GM23338 (cell line): ENCODE data around the gene SLC16A5. TPM values are rescaled to one million over a fixed set of nuclear protein-coding genes. Genes with fewer than 3 reads are reported as not detected.
A peak's percentile ranks its signal among the peaks of the same experiment; 100 is the strongest.

Experiments
- ATAC-seq: fragments of 200-7000 bp; cut with Tn5 transposase; 3 replicates; pipeline ENCODE4 v1.9.1; 2020
- DNase-seq: peaks from one replicate; pipeline ENCODE4 v3.0.0-alpha.2; 2015; ENCODE audit warnings: low spot score
- H2AFZ ChIP-seq: fragments of 200-600 bp; sonication (generic); 2 replicates; pipeline ENCODE4 v1.8.0; 2016; ENCODE audit warnings: antibody characterized with exemption, mild to moderate bottlenecking, moderate library complexity
- H3F3A ChIP-seq: fragments of 200-600 bp; sonication (generic); replicated peaks from 2 replicates; pipeline ENCODE4 v1.8.0; 2017; ENCODE audit warnings: antibody characterized with exemption, mixed run types, low read depth
- H3K27ac ChIP-seq: fragments of 200-600 bp; sonication (generic); 2 replicates; pipeline ENCODE4 v1.6.1; 2016; ENCODE audit warnings: low read depth
- H3K27me3 ChIP-seq: fragments of 200-600 bp; sonication (generic); 2 replicates; pipeline ENCODE4 v1.8.0; 2016; ENCODE audit warnings: mild to moderate bottlenecking, mixed run types, moderate library complexity; ENCODE audit not compliant: insufficient read depth
- H3K36me3 ChIP-seq: fragments of 200-600 bp; sonication (generic); 2 replicates; pipeline ENCODE4 v1.8.0; 2016; ENCODE audit warnings: mild to moderate bottlenecking; ENCODE audit not compliant: insufficient read depth
- H3K4me1 ChIP-seq: fragments of 200-600 bp; sonication (generic); 2 replicates; pipeline ENCODE4 v1.8.0; 2016; ENCODE audit warnings: mild to moderate bottlenecking, moderate library complexity; ENCODE audit not compliant: insufficient read depth
- H3K4me2 ChIP-seq: fragments of 200-600 bp; sonication (generic); 2 replicates; pipeline ENCODE4 v1.7.1; 2017; ENCODE audit warnings: mixed run types
- H3K4me3 ChIP-seq: fragments of 200-600 bp; sonication (generic); 2 replicates; pipeline ENCODE4 v1.6.1; 2016; ENCODE audit warnings: mixed run types
- H3K79me2 ChIP-seq: fragments of 200-600 bp; sonication (generic); replicated peaks from 2 replicates; pipeline ENCODE4 v1.8.0; 2017; ENCODE audit warnings: mild to moderate bottlenecking; ENCODE audit not compliant: insufficient read depth
- H3K9me2 ChIP-seq: fragments of 200-600 bp; sonication (generic); 2 replicates; pipeline ENCODE4 v1.8.0; 2017; ENCODE audit not compliant: insufficient read depth
- H4K20me1 ChIP-seq: fragments of 200-600 bp; sonication (generic); replicated peaks from 2 replicates; pipeline ENCODE4 v1.8.0; 2017; ENCODE audit warnings: mild to moderate bottlenecking; ENCODE audit not compliant: insufficient read depth
- H3K27ac Mint-ChIP-seq: 2 replicates; pipeline ENCODE4 v1.8.0; 2020; ENCODE audit warnings: inconsistent platforms, mild to moderate bottlenecking, moderate library complexity, mixed read lengths
- H3K27me3 Mint-ChIP-seq: 3 replicates; pipeline ENCODE4 v1.8.0; 2022; ENCODE audit warnings: low read depth, mild to moderate bottlenecking, moderate library complexity, mixed read lengths, inconsistent platforms; ENCODE audit not compliant: insufficient read depth, poor library complexity
- H3K36me3 Mint-ChIP-seq: 3 replicates; pipeline ENCODE4 v1.8.0; 2021; ENCODE audit warnings: low read depth, mild to moderate bottlenecking, inconsistent platforms, moderate library complexity, mixed read lengths
- H3K4me1 Mint-ChIP-seq: 3 replicates; pipeline ENCODE4 v1.8.0; 2020; ENCODE audit warnings: mild to moderate bottlenecking, inconsistent platforms, mixed read lengths
- H3K4me3 Mint-ChIP-seq: 3 replicates; pipeline ENCODE4 v1.8.0; 2021; ENCODE audit warnings: moderate library complexity, mild to moderate bottlenecking, inconsistent platforms, mixed read lengths
- H3K9me3 Mint-ChIP-seq: 3 replicates; pipeline ENCODE4 v1.8.0; 2020; ENCODE audit warnings: moderate library complexity, mild to moderate bottlenecking, inconsistent platforms, mixed read lengths
- CREB1 ChIP-seq: fragments of 250-450 bp; sonication (Bioruptor Pico); IDR thresholded peaks from 2 replicates; pipeline ENCODE4 v1.5.0; 2020; ENCODE audit warnings: low read depth, mild to moderate bottlenecking, moderate library complexity
- EZH2 ChIP-seq: fragments of 200-600 bp; sonication (generic); IDR thresholded peaks from one replicate; pipeline ENCODE4 v1.8.0; 2017; ENCODE audit warnings: antibody characterized with exemption, mild to moderate bottlenecking, low read depth; ENCODE audit not compliant: unreplicated experiment
- EZH2phosphoT487 ChIP-seq: fragments of 200-600 bp; sonication (generic); IDR thresholded peaks from one replicate; pipeline ENCODE4 v1.8.1; 2018; ENCODE audit warnings: antibody characterized with exemption; ENCODE audit not compliant: unreplicated experiment
- JUNB ChIP-seq: IDR thresholded peaks from one replicate; pipeline ENCODE4 v1.6.1; 2016; ENCODE audit warnings: antibody characterized with exemption; ENCODE audit not compliant: unreplicated experiment
- NANOG ChIP-seq: IDR thresholded peaks from 2 replicates; pipeline ENCODE4 v1.6.1; 2016; ENCODE audit warnings: antibody characterized with exemption, borderline replicate concordance
- POLR2AphosphoS5 ChIP-seq: IDR thresholded peaks from 2 replicates; pipeline ENCODE4 v1.6.1; 2016; ENCODE audit warnings: antibody characterized with exemption, low read depth
- STAT1 ChIP-seq: IDR thresholded peaks from one replicate; pipeline ENCODE4 v1.6.1; 2016; ENCODE audit warnings: antibody characterized with exemption; ENCODE audit not compliant: unreplicated experiment
- ZNF114 ChIP-seq: fragments of 250-450 bp; sonication (Bioruptor Pico); IDR thresholded peaks from 2 replicates; pipeline ENCODE4 v1.5.0; 2020; ENCODE audit warnings: mild to moderate bottlenecking, moderate library complexity
- ZNF331 ChIP-seq: fragments of 250-450 bp; sonication (Bioruptor Pico); IDR thresholded peaks from 2 replicates; pipeline ENCODE4 v1.5.0; 2020; ENCODE audit warnings: low read depth, mild to moderate bottlenecking, moderate library complexity
- polyA plus RNA-seq: library from polyadenylated mRNA; unstranded; fragments of >200 nt; fragmentation: Nextera tagmentation; extraction: Ambion mirVana; gene quantifications from 2 replicates; pipeline ENCODE4 v1.2.1, GENCODE V29; 2016
- total RNA-seq: library from RNA; depleted of rRNA; stranded (reverse); fragments of >200 nt; shearing (Covaris generic); gene quantifications from 2 replicates; pipeline ENCODE4 v1.2.3, GENCODE V29; 2014
- TF ChIP-seq, protein P1 (sequence below): fragments of 250-450 bp; sonication (Bioruptor Pico); IDR thresholded peaks from 2 replicates; pipeline ENCODE4 v1.5.0; 2020; ENCODE audit warnings: mild to moderate bottlenecking, moderate library complexity
- TF ChIP-seq, protein P2 (sequence below): IDR thresholded peaks from one replicate; pipeline ENCODE4 v1.6.1; 2018; ENCODE audit warnings: antibody characterized with exemption; ENCODE audit not compliant: unreplicated experiment
- TF ChIP-seq, protein P3 (sequence below), 2 experiments: fragments of 200-600 bp in 1 of 2; sonication (generic) in 1 of 2; conservative IDR thresholded peaks; 2 replicates each; pipeline versions ENCODE4 v1.5.1 to v1.6.1; 2016 to 2017; ENCODE audit warnings: antibody characterized with exemption in 2 of 2, low read depth in 2 of 2, mild to moderate bottlenecking in 2 of 2, moderate library complexity in 1 of 2
- TF ChIP-seq, protein P4 (sequence below): IDR thresholded peaks from 2 replicates; pipeline ENCODE4 v1.6.1; 2016; ENCODE audit warnings: antibody characterized with exemption

SLC16A5 gene
- total and polyA plus RNA-seq, 2 experiments from 2014 or later: 7.3 to 40.0 TPM

DNA sequence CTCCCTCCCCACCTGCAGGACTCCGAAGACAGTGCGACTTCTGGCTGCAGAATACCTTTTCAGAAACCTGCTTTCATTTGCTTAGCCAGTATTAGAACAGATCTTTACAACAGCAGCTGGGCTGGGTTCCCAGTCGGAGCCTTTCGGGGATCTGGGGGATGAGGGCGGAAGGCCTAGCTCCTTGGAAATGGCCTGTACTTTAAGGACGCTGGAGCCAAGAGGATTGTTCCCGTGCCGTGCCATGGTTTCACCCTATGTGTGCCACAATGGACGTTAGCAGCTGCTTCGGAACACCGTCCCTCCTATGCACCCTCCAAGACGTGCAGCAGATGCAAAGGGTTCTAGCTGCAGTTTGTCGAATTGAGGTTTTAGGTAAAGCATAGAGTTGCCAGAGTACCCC is 24.6 kb upstream of the SLC16A5 start:
- no peak overlapping the region for H3K4me3 Mint-ChIP-seq
- no peaks in the 10 kb centered on the region for H3K9me3 Mint-ChIP-seq
- H3K4me1 Mint-ChIP-seq: no peaks in the 10 kb centered on the region
- H3K27ac Mint-ChIP-seq: no peak overlapping the region
- no peaks in the 10 kb centered on the region for H3K79me2 ChIP-seq
- DNase-seq: no peak
- H3K9me2 ChIP-seq: no peaks in the 10 kb centered on the region
- H3K4me2 ChIP-seq: no peak overlapping the region
- 0 out of 2 replicates have a peak overlapping the region, but pooled peaks have one; percentile 26 for H3K27ac ChIP-seq
- TF ChIP-seq, protein P1, sequence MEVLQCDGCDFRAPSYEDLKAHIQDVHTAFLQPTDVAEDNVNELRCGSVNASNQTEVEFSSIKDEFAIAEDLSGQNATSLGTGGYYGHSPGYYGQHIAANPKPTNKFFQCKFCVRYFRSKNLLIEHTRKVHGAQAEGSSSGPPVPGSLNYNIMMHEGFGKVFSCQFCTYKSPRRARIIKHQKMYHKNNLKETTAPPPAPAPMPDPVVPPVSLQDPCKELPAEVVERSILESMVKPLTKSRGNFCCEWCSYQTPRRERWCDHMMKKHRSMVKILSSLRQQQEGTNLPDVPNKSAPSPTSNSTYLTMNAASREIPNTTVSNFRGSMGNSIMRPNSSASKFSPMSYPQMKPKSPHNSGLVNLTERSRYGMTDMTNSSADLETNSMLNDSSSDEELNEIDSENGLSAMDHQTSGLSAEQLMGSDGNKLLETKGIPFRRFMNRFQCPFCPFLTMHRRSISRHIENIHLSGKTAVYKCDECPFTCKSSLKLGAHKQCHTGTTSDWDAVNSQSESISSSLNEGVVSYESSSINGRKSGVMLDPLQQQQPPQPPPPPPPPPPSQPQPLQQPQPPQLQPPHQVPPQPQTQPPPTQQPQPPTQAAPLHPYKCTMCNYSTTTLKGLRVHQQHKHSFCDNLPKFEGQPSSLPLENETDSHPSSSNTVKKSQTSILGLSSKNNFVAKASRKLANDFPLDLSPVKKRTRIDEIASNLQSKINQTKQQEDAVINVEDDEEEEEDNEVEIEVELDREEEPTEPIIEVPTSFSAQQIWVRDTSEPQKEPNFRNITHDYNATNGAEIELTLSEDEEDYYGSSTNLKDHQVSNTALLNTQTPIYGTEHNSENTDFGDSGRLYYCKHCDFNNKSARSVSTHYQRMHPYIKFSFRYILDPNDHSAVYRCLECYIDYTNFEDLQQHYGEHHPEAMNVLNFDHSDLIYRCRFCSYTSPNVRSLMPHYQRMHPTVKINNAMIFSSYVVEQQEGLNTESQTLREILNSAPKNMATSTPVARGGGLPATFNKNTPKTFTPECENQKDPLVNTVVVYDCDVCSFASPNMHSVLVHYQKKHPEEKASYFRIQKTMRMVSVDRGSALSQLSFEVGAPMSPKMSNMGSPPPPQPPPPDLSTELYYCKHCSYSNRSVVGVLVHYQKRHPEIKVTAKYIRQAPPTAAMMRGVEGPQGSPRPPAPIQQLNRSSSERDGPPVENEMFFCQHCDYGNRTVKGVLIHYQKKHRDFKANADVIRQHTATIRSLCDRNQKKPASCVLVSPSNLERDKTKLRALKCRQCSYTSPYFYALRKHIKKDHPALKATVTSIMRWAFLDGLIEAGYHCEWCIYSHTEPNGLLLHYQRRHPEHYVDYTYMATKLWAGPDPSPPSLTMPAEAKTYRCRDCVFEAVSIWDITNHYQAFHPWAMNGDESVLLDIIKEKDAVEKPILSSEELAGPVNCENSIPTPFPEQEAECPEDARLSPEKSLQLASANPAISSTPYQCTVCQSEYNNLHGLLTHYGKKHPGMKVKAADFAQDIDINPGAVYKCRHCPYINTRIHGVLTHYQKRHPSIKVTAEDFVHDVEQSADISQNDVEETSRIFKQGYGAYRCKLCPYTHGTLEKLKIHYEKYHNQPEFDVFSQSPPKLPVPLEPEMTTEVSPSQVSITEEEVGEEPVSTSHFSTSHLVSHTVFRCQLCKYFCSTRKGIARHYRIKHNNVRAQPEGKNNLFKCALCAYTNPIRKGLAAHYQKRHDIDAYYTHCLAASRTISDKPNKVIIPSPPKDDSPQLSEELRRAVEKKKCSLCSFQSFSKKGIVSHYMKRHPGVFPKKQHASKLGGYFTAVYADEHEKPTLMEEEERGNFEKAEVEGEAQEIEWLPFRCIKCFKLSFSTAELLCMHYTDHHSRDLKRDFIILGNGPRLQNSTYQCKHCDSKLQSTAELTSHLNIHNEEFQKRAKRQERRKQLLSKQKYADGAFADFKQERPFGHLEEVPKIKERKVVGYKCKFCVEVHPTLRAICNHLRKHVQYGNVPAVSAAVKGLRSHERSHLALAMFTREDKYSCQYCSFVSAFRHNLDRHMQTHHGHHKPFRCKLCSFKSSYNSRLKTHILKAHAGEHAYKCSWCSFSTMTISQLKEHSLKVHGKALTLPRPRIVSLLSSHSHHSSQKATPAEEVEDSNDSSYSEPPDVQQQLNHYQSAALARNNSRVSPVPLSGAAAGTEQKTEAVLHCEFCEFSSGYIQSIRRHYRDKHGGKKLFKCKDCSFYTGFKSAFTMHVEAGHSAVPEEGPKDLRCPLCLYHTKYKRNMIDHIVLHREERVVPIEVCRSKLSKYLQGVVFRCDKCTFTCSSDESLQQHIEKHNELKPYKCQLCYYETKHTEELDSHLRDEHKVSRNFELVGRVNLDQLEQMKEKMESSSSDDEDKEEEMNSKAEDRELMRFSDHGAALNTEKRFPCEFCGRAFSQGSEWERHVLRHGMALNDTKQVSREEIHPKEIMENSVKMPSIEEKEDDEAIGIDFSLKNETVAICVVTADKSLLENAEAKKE (CRISPR knock-in tag): no peak
- no peak for TF ChIP-seq EZH2phosphoT487
- no peak for TF ChIP-seq EZH2
- no peak for TF ChIP-seq JUNB
- TF ChIP-seq NANOG: no peak
- TF ChIP-seq, protein P2, sequence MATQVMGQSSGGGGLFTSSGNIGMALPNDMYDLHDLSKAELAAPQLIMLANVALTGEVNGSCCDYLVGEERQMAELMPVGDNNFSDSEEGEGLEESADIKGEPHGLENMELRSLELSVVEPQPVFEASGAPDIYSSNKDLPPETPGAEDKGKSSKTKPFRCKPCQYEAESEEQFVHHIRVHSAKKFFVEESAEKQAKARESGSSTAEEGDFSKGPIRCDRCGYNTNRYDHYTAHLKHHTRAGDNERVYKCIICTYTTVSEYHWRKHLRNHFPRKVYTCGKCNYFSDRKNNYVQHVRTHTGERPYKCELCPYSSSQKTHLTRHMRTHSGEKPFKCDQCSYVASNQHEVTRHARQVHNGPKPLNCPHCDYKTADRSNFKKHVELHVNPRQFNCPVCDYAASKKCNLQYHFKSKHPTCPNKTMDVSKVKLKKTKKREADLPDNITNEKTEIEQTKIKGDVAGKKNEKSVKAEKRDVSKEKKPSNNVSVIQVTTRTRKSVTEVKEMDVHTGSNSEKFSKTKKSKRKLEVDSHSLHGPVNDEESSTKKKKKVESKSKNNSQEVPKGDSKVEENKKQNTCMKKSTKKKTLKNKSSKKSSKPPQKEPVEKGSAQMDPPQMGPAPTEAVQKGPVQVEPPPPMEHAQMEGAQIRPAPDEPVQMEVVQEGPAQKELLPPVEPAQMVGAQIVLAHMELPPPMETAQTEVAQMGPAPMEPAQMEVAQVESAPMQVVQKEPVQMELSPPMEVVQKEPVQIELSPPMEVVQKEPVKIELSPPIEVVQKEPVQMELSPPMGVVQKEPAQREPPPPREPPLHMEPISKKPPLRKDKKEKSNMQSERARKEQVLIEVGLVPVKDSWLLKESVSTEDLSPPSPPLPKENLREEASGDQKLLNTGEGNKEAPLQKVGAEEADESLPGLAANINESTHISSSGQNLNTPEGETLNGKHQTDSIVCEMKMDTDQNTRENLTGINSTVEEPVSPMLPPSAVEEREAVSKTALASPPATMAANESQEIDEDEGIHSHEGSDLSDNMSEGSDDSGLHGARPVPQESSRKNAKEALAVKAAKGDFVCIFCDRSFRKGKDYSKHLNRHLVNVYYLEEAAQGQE: no peak
- no peak for TF ChIP-seq STAT1
- TF ChIP-seq, protein P3, sequence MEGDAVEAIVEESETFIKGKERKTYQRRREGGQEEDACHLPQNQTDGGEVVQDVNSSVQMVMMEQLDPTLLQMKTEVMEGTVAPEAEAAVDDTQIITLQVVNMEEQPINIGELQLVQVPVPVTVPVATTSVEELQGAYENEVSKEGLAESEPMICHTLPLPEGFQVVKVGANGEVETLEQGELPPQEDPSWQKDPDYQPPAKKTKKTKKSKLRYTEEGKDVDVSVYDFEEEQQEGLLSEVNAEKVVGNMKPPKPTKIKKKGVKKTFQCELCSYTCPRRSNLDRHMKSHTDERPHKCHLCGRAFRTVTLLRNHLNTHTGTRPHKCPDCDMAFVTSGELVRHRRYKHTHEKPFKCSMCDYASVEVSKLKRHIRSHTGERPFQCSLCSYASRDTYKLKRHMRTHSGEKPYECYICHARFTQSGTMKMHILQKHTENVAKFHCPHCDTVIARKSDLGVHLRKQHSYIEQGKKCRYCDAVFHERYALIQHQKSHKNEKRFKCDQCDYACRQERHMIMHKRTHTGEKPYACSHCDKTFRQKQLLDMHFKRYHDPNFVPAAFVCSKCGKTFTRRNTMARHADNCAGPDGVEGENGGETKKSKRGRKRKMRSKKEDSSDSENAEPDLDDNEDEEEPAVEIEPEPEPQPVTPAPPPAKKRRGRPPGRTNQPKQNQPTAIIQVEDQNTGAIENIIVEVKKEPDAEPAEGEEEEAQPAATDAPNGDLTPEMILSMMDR (conservative IDR thresholded peaks at IDR 0.05; ENCODE audit: low read depth in 2 of 2): no peak
- TF ChIP-seq ZNF114 (CRISPR knock-in tag): no peak
- TF ChIP-seq CREB1 (CRISPR knock-in tag): no peak
- TF ChIP-seq, protein P4, sequence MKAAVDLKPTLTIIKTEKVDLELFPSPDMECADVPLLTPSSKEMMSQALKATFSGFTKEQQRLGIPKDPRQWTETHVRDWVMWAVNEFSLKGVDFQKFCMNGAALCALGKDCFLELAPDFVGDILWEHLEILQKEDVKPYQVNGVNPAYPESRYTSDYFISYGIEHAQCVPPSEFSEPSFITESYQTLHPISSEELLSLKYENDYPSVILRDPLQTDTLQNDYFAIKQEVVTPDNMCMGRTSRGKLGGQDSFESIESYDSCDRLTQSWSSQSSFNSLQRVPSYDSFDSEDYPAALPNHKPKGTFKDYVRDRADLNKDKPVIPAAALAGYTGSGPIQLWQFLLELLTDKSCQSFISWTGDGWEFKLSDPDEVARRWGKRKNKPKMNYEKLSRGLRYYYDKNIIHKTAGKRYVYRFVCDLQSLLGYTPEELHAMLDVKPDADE: no peak
- no peak for TF ChIP-seq POLR2AphosphoS5
- no peak for TF ChIP-seq ZNF331 (CRISPR knock-in tag)
- no peak overlapping the region for H2AFZ ChIP-seq
- ATAC-seq: no peak
- peaks cover 10% of the 10 kb centered on the region for H3K27me3 Mint-ChIP-seq
- H3K4me3 ChIP-seq: no peak overlapping the region
- peaks cover 10% of the 10 kb centered on the region; the same call in 1 of the 2 replicates for H4K20me1 ChIP-seq
- H3K36me3 Mint-ChIP-seq: peaks cover 56% of the 10 kb centered on the region
- no peaks in the 10 kb centered on the region for H3K27me3 ChIP-seq
- 0 out of 2 replicates have a peak, but pooled peaks cover 6% of the 10 kb centered on the region for H3F3A ChIP-seq
- H3K36me3 ChIP-seq: peaks cover 40% of the 10 kb centered on the region
- H3K4me1 ChIP-seq: no peaks in the 10 kb centered on the region
